ENCODE data around the gene TOM1. TPM values are rescaled to one million over a fixed set of nuclear protein-coding genes. Genes with fewer than 3 reads are reported as not detected.

TOM1 gene
- total RNA-seq (10 to 100 TPM; 49.5 to 50.5 TPM), polyA plus RNA-seq (10 to 100 TPM; 19.8 to 38.5 TPM)
- long read RNA-seq, donor 1, transcript TOM1-204 (15 exons, 2,390 nt), result minor isoform, 15 of 215 reads
- long read RNA-seq, donor 1, transcript TOM1-210 (15 exons, 2,389 nt), result major isoform, 135 of 215 reads
- long read RNA-seq, donor 1, partial matches to known transcripts, result 24 of 215 reads
- long read RNA-seq, donor 1, other reads (novel, unspliced or antisense), result 35 of 215 reads
- long read RNA-seq, donor 2, transcript TOM1-210 (15 exons, 2,389 nt), result major isoform, 29 of 61 reads
- long read RNA-seq, donor 2, partial matches to known transcripts, result 10 of 61 reads
- long read RNA-seq, donor 2, other reads (novel, unspliced or antisense), result 16 of 61 reads

DNA sequence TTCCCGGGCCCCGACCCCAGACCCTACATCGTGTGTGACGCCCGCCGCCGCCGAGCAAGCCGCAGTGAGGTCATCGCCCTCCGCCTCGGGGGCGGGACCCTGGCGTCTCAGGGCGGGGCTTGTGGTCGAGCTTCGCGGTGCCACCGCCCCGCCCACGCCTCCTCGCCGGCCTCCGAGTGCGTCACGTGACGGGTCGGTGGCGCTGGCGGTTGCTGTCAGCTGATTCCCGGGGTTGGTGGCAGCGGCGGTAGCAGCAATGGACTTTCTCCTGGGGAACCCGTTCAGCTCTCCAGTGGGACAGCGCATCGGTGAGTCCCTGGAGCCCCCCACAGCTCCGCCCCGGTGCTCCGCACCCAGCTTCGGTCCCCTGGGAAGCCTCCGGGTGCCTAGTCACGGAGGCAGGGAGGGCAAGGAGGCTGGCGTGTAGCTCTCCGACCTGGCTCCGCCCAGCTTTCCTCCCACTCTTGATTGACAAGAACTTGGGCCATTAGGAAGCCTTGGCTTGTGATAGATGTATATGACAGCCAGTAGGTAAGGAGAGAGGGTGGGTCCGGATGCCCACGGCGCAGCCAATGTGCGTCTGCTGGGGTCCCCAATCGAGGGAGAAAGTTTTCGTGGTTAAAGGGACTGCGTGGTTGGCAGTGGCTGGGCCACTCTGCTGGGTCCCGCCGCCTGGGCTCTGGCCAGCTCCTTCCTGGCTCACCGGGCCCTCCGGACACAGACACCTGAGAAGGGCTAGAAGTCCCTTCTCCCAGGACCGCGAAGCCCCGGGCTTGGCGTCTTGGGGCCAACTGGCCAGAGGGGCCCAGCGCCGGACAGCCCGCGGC, at the start of gene TOM1:
Gene TOM1 (plus strand): TSS at position 222 of the 827 bp plus-strand sequence. CDS start 35 bp downstream, at position 257.
- Histone ChIP-seq H3K36me3 (ENCODE audit: control insufficient read depth in 1 of 2, insufficient read depth in 2 of 2, low read length in 1 of 2) (no peaks in the 10 kb centered on the region), H3K4me3 (ENCODE audit: low read length in 2 of 2) (peak within 1 kb of the TSS; percentile 67 to 80), H3K4me1 (ENCODE audit: control insufficient read depth in 1 of 2, insufficient read depth in 2 of 2, low read length in 2 of 2) (no peaks in the 10 kb centered on the region), H3K27me3 (ENCODE audit: control insufficient read depth in 1 of 2, insufficient read depth in 2 of 2, low read length in 1 of 2) (no peaks in the 10 kb centered on the region), H3K9me3 (ENCODE audit: control insufficient read depth, low read length) (no peaks in the 10 kb centered on the region), H3K27ac (ENCODE audit: low read depth in 1 of 2, low read length in 2 of 2) (peak within 1 kb of the TSS; percentile 81 to 84)
- peak; percentile 98 to 99 for DNase-seq
- peak; percentile 97 for ATAC-seq (ENCODE audit: low FRiP score)
- intact Hi-C loops (cut with DNase I), result loop anchor here in 1 of 2 donors (2.0 to 5.0 kb wide), 2 partner anchors 41 to 1477 kb away; partner anchors contain the start of gene IFT27
- 0 to 1% methylated on average over 60 to 64 of the region's 64 CpGs for WGBS, 2 donors

DNA sequence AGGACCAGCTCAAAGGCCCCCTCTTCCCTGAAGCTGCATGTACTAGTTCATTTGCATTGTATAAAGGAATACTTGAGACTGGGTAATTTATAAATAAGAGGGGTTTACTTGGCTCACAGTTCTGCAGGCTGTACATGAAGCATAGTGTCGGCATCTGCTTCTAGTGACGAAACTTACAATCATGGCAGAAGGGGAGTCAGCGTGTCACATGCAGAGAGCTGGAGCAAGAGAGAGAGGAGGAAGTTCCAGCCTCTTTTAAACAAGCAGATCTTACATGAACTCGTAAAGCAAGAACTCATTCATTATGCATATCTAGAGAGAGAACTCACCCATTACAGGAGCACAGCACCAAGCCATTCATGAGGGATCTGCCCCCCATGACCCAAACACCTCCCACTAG, 49.5 kb upstream of the TOM1 start:
- H3K27ac ChIP-seq (ENCODE audit: low read depth in 1 of 2, low read length in 2 of 2), result no peak overlapping the region
- DNase-seq (no peak), ATAC-seq (ENCODE audit: low FRiP score) (no peak)
- peaks cover 1% of the 10 kb centered on the region for H3K9me3 ChIP-seq (ENCODE audit: control insufficient read depth, low read length)
- intact Hi-C loops (cut with DNase I), result no loop called here
- WGBS, 2 donors, result 78 to 83% methylated on average over 4 of the region's 4 CpGs
- H3K36me3 ChIP-seq (ENCODE audit: control insufficient read depth in 1 of 2, insufficient read depth in 2 of 2, low read length in 1 of 2), result no peaks in the 10 kb centered on the region
- no peaks in the 10 kb centered on the region for H3K4me1 ChIP-seq (ENCODE audit: control insufficient read depth in 1 of 2, insufficient read depth in 2 of 2, low read length in 2 of 2)
- H3K27me3 ChIP-seq (ENCODE audit: control insufficient read depth in 1 of 2, insufficient read depth in 2 of 2, low read length in 1 of 2), result no peaks in the 10 kb centered on the region
- H3K4me3 ChIP-seq (ENCODE audit: low read length in 2 of 2), result no peak overlapping the region

DNA sequence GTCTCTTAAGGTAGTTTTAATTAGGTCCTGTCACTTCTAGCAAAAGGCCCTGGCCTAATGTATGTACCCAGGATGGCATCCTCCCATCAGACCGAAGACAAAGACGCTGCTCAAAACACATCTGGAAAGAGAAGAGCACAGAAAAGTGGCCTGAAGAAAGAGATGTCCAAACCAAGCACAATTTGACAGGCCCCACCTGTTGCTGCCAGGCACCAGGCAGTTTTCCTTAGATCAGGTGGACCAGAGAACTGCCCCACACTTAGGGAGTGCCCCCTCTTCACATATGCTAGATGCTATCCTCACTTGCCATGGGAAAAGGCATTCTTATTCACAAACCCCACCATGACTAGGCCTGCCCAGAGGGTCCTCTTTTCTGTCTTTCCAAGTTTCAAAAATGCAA, 45.7 kb upstream of the TOM1 start:
- Histone ChIP-seq H3K27me3 (ENCODE audit: control insufficient read depth in 1 of 2, insufficient read depth in 2 of 2, low read length in 1 of 2) (no peaks in the 10 kb centered on the region), H3K9me3 (ENCODE audit: control insufficient read depth, low read length) (peaks cover 1% of the 10 kb centered on the region), H3K36me3 (ENCODE audit: control insufficient read depth in 1 of 2, insufficient read depth in 2 of 2, low read length in 1 of 2) (no peaks in the 10 kb centered on the region), H3K4me1 (ENCODE audit: control insufficient read depth in 1 of 2, insufficient read depth in 2 of 2, low read length in 2 of 2) (peaks cover 0 to 2% of the 10 kb centered on the region in 2 donors), H3K4me3 (ENCODE audit: low read length in 2 of 2) (no peak overlapping the region), H3K27ac (ENCODE audit: low read depth in 1 of 2, low read length in 2 of 2) (no peak overlapping the region)
- DNase-seq (no peak), ATAC-seq (ENCODE audit: low FRiP score) (no peak)
- 87 to 90% methylated on average over 2 of the region's 2 CpGs for WGBS, 2 donors
- intact Hi-C loops (cut with DNase I), result no loop called here

DNA sequence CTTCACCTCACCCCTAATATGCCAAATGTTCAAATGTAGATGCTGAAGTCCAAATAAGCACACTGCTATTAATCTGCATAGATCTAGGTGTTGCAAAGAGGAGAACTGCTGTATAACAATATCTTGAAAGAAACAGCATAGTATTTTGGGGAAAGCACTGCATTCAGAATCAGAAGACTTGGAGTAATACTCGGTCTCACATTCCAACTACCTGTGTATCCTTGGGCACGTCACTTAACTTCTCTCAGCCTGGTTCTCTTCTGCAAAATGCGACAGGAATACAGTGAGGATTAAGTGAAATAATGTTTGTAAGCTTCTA, 42.7 kb upstream of the TOM1 start:
- DNase-seq (no peak), ATAC-seq (ENCODE audit: low FRiP score) (no peak)
- Histone ChIP-seq H3K27ac (ENCODE audit: low read depth in 1 of 2, low read length in 2 of 2) (no peak overlapping the region), H3K4me1 (ENCODE audit: control insufficient read depth in 1 of 2, insufficient read depth in 2 of 2, low read length in 2 of 2) (peaks cover 0 to 2% of the 10 kb centered on the region in 2 donors), H3K4me3 (ENCODE audit: low read length in 2 of 2) (peak overlapping the region; percentile 57 to 88), H3K36me3 (ENCODE audit: control insufficient read depth in 1 of 2, insufficient read depth in 2 of 2, low read length in 1 of 2) (no peaks in the 10 kb centered on the region), H3K27me3 (ENCODE audit: control insufficient read depth in 1 of 2, insufficient read depth in 2 of 2, low read length in 1 of 2) (no peaks in the 10 kb centered on the region), H3K9me3 (ENCODE audit: control insufficient read depth, low read length) (no peaks in the 10 kb centered on the region)
- intact Hi-C loops (cut with DNase I), result no loop called here
- 0 to 1% methylated on average over 3 of the region's 3 CpGs for WGBS, 2 donors

DNA sequence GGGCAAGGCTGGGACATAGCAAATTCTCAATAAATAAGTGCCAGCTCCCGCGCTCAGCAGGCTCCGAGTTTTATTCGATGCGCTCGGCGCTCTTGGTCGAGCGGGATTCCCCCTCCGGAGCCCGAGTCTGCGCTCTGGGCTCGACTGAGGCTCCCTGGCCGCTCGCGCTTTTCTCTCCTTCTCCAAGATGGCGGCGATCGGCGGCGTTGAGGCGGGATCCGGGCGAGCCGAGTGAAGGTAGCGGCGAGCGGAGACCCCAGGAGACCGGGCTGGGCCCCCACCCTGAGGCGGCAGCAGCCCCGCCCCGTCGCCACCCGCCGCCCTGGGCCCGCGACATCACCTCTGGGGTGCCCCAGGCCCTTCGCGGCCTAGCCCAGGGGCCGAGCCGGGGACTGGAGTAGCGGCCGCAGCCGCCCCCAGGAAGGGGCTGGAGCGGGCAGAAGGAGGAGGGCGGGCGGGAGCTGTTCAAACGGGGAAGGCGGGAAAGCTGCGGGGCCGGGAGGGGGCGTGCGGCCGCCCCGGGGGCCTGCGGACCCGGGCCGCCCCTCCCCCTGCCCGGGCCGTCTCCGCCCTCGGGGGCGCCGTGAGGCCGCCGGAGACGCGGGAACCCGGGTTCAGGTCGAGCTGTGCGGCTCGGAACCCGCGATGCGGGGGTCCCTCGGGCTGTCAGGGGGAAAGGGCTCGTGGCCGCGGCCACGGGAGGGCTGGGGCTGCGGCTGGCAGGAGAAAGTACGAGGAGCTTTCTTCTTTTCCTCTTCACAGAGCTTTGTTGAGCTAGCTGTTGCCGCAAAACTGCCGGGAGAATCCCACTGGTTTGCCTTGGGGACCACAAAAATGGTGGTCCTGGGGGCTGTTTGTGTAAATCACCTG, 42.1 kb upstream of the TOM1 start, which contains the start of gene HMGXB4:
Gene HMGXB4 (plus strand): TSS at position 173 of the 870 bp plus-strand sequence. CDS start 4,898 bp downstream, outside the sequence.
- Histone ChIP-seq H3K9me3 (ENCODE audit: control insufficient read depth, low read length) (no peaks in the 10 kb centered on the region), H3K4me1 (ENCODE audit: control insufficient read depth in 1 of 2, insufficient read depth in 2 of 2, low read length in 2 of 2) (peaks cover 0 to 2% of the 10 kb centered on the region in 2 donors), H3K27me3 (ENCODE audit: control insufficient read depth in 1 of 2, insufficient read depth in 2 of 2, low read length in 1 of 2) (no peaks in the 10 kb centered on the region), H3K36me3 (ENCODE audit: control insufficient read depth in 1 of 2, insufficient read depth in 2 of 2, low read length in 1 of 2) (peaks cover 0 to 2% of the 10 kb centered on the region in 2 donors), H3K27ac (ENCODE audit: low read depth in 1 of 2, low read length in 2 of 2) (peak within 1 kb of the TSS; percentile 55 to 62), H3K4me3 (ENCODE audit: low read length in 2 of 2) (peak within 1 kb of the TSS; percentile 88 to 91)
- ATAC-seq (ENCODE audit: low FRiP score) (peak; percentile 98), DNase-seq (peak; percentile 94 to 96)
- intact Hi-C loops (cut with DNase I), result loop anchor here in 1 of 2 donors (2.0 kb wide), 1 partner anchor 41 kb away; the partner anchor contains the start of gene TOM1
- 0% methylated on average over 61 to 84 of the region's 84 CpGs for WGBS, 2 donors

DNA sequence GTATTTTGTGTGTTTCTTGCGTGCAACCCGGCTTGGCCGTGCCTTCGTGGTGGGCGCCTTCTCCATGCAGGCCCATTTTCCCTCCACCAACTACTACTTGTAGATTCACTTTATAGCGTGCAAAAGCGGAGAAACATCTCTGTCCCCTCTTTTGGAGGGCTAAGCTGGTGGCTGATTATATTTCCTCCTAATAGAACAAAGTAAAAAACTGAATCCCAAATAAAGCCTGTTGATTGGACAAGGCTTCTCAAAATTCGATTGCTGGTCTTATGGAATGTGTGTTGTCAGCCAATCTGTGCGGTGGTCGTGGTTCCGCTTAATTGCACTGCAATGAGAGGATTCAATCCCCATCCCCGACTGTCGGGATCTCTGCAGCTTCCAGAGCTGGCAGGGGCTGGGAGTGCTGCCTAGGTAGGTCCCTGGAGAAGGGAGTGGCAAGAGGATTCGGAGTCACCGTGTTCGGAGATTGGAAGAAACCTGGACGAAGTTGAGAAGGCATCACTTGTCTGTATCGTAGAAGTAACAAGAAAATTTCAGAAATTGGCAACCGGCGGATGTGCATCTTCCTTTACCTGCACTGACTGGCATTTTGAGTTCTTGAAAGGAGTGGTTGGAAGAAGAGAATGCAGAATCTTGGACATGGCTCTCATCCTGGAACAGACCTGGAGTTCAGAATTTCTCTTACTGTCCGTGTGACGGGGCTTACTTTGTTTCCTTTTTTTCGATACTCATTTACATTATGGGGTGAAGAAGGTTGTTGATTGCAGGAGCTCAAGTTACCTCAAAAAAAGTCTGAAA, 41.3 kb upstream of the TOM1 start:
- Histone ChIP-seq H3K27ac (ENCODE audit: low read depth in 1 of 2, low read length in 2 of 2) (peak overlapping the region in 1 of 2 donors; percentile 41), H3K9me3 (ENCODE audit: control insufficient read depth, low read length) (no peaks in the 10 kb centered on the region), H3K27me3 (ENCODE audit: control insufficient read depth in 1 of 2, insufficient read depth in 2 of 2, low read length in 1 of 2) (no peaks in the 10 kb centered on the region), H3K36me3 (ENCODE audit: control insufficient read depth in 1 of 2, insufficient read depth in 2 of 2, low read length in 1 of 2) (peaks cover 0 to 2% of the 10 kb centered on the region in 2 donors), H3K4me1 (ENCODE audit: control insufficient read depth in 1 of 2, insufficient read depth in 2 of 2, low read length in 2 of 2) (peaks cover 0 to 2% of the 10 kb centered on the region in 2 donors), H3K4me3 (ENCODE audit: low read length in 2 of 2) (peak overlapping the region; percentile 88 to 91)
- 25 to 27% methylated on average over 23 of the region's 23 CpGs for WGBS, 2 donors
- no peak for DNase-seq
- ATAC-seq (ENCODE audit: low FRiP score), result no peak
- intact Hi-C loops (cut with DNase I), result loop anchor here in 1 of 2 donors (2.0 kb wide), 1 partner anchor 40 kb away; the partner anchor contains the start of gene TOM1

DNA sequence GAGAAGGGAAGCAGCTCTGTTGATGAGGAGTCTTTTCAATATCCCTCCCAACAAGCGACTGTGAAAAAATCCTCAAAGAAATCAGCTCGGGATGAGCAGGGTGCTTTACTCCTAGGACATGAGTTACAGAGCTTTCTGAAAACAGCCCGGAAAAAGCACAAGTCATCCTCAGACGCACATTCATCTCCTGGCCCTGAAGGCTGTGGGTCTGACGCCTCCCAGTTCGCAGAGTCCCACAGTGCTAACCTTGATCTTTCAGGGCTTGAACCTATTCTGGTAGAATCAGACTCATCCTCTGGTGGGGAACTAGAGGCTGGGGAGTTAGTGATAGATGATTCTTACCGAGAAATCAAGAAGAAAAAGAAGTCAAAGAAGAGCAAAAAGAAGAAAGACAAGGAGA, 34.7 kb upstream of the TOM1 start:
- intact Hi-C loops (cut with DNase I), result no loop called here
- Histone ChIP-seq H3K4me1 (ENCODE audit: control insufficient read depth in 1 of 2, insufficient read depth in 2 of 2, low read length in 2 of 2) (no peaks in the 10 kb centered on the region), H3K36me3 (ENCODE audit: control insufficient read depth in 1 of 2, insufficient read depth in 2 of 2, low read length in 1 of 2) (peaks cover 7 to 11% of the 10 kb centered on the region in 2 donors), H3K4me3 (ENCODE audit: low read length in 2 of 2) (no peak overlapping the region), H3K27ac (ENCODE audit: low read depth in 1 of 2, low read length in 2 of 2) (no peak overlapping the region), H3K27me3 (ENCODE audit: control insufficient read depth in 1 of 2, insufficient read depth in 2 of 2, low read length in 1 of 2) (no peaks in the 10 kb centered on the region), H3K9me3 (ENCODE audit: control insufficient read depth, low read length) (no peaks in the 10 kb centered on the region)
- ATAC-seq (ENCODE audit: low FRiP score) (no peak), DNase-seq (no peak)
- WGBS, 2 donors, result 91% methylated on average over 7 of the region's 7 CpGs
